IMR-90 (cell line): Measurements from ENCODE around the gene FANCL.

Experiments
- BHLHE40 ChIP-seq: fragments of 150-350 bp; IDR thresholded peaks from 2 replicates; pipeline ENCODE4 v1.6.1; 2016; ENCODE audit warnings: mild to moderate bottlenecking, low read depth, low read length
- CEBPB ChIP-seq: IDR thresholded peaks from 2 replicates; pipeline ENCODE4 v1.6.1; 2012; ENCODE audit warnings: low read depth, low read length, improper control_type of control experiment
- CTCF ChIP-seq: conservative IDR thresholded peaks from 2 replicates; pipeline ENCODE4 v1.5.1; 2012; ENCODE audit warnings: mild to moderate bottlenecking, low read depth, low read length, improper control_type of control experiment
- FOS ChIP-seq: fragments of 150-350 bp; IDR thresholded peaks from 2 replicates; pipeline ENCODE4 v1.6.1; 2016; ENCODE audit warnings: low read depth, low read length
- MAZ ChIP-seq: IDR thresholded peaks from 2 replicates; pipeline ENCODE4 v1.6.1; 2012; ENCODE audit warnings: low read depth, mild to moderate bottlenecking, low read length, improper control_type of control experiment, moderate library complexity, borderline replicate concordance
- POLR2A ChIP-seq: IDR thresholded peaks from 2 replicates; pipeline ENCODE4 v1.6.1; 2012; ENCODE audit warnings: mild to moderate bottlenecking, low read depth, low read length
- RAD21 ChIP-seq: IDR thresholded peaks from 2 replicates; pipeline ENCODE4 v1.6.1; 2012; ENCODE audit warnings: low read length, improper control_type of control experiment
- RFX5 ChIP-seq: IDR thresholded peaks from 2 replicates; pipeline ENCODE4 v1.8.0; 2012; ENCODE audit warnings: low read depth, mild to moderate bottlenecking, low read length, moderate library complexity
- SMC3 ChIP-seq: fragments of 150-350 bp; IDR thresholded peaks from 2 replicates; pipeline ENCODE4 v1.6.1; 2016; ENCODE audit warnings: low read depth, mild to moderate bottlenecking, antibody characterized with exemption, low read length, moderate library complexity
- USF2 ChIP-seq: fragments of 150-350 bp; IDR thresholded peaks from 2 replicates; pipeline ENCODE4 v1.6.1; 2017; ENCODE audit warnings: mild to moderate bottlenecking, antibody characterized with exemption, low read length, low read depth

- TF ChIP-seq CTCF: no peak
- TF ChIP-seq POLR2A: peak; percentile 65; the same call in 1 of the 2 replicates
- 0 out of 2 replicates have a peak, but pooled peaks have one; percentile 1 for TF ChIP-seq RAD21
- peak; percentile 71 for TF ChIP-seq CEBPB
- TF ChIP-seq MAZ: no peak; the same call in 1 of the 2 replicates
- TF ChIP-seq FOS: no peak
- TF ChIP-seq RFX5: no peak
- no peak for TF ChIP-seq BHLHE40
- TF ChIP-seq USF2: no peak
- TF ChIP-seq SMC3: no peak
Measured at GRCh38 chr2:58240670-58241545, at the start of gene FANCL.
